Measurements from ENCODE around the gene SLC22A2.
"Not testable (repeated sequence)": the region's sequence is repeated elsewhere in the genome, so short reads cannot be mapped to it uniquely, and the experiment has no call there.

Gene SLC22A2

DNA sequence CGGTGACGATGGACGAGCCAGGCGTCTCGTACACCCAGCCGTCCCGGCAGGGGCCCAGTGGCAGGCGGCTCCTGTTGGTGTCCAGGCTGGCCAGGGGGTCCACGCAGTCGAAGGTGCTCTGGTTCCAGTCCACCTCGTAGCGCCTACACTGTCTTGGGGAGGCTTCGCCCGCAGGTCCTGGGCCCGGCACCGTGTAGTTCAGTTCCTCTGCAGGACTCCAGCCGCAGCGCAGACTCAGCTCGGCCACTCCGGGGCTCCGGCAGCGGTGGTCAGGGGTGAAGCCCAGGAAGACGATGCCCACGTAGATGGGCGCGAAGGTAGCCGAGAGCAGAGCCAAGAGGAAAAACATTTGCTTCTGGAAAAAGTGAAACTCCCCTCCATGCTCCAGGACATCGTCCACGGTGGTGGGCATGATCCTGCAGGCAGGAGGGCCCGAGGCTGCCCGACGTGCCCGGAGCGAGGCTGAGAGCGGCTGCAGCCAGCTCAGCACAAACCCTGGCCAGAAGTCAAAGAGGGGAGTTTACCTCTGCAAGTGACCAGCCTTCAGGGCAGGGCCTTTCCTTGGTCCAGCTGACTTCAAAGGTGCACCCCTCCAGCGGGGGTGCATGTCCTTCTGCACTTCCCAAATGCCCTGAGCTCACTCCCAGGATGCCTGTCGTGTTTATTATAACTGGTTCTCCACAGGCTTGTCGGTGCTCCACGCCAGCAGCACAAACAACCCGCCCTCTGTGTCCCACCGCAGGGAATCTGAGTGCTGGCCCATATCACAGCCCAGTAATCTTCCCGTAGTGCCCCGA lies at the start of gene SLC22A2:
TSS of gene SLC22A2 (minus strand) at position 476 of the 797 bp plus-strand sequence. CDS start at position 412, 64 bp downstream.
- Mint-ChIP-seq H3K4me3 (no peak within 1 kb of the TSS), H3K36me3 (no peaks in the 10 kb centered on the region), H3K27ac (no peak within 1 kb of the TSS), H3K9me3 (no peaks in the 10 kb centered on the region), H3K4me1 (no peaks in the 10 kb centered on the region)
- DNase-seq (ENCODE audit: low spot score in 2 of 2), result no peak
- no peak for ATAC-seq

DNA sequence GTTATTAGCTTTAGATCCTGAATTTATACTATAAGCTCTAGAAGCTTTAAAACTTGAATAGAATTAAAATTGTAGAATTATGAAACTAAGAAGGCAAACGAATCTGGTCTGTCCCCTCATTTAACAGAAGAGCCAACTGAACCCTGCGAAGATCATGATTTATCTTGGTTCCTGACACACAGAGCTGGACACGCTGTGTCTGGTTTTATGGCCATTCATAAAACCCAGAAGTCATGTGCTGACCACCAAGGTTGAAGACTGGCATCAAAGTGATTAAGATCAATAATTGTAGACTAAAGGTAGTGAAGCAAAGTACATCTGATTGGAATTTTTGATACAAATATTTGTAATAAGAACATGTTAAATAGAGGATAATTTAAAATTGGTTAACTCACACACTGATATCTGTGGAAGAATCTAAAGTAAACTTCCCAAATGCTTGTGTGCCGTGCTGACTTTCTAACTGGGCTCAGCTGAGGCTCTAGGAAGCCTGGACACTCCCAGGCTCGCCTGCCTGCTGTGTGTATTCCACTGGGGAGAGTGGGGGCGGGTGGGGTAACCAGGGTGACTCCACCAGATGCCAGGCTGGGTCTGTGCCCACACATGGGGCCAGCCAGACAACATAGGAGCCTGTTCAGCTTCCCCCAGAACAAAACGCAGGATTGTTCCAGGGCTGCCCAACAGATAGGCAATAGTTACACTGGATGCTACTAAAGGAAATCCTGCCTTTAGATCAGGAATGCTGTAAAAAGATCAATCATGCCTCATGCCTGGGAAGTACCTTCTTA lies 47.5 kb upstream of the SLC22A2 start:
- H3K9me3 Mint-ChIP-seq, result peaks cover 8% of the 10 kb centered on the region
- no peaks in the 10 kb centered on the region for H3K36me3 Mint-ChIP-seq
- H3K4me3 Mint-ChIP-seq, result no peak overlapping the region
- DNase-seq (ENCODE audit: low spot score in 2 of 2), result no peak
- ATAC-seq, result no peak
- H3K27ac Mint-ChIP-seq, result no peak overlapping the region
- no peaks in the 10 kb centered on the region for H3K4me1 Mint-ChIP-seq

DNA sequence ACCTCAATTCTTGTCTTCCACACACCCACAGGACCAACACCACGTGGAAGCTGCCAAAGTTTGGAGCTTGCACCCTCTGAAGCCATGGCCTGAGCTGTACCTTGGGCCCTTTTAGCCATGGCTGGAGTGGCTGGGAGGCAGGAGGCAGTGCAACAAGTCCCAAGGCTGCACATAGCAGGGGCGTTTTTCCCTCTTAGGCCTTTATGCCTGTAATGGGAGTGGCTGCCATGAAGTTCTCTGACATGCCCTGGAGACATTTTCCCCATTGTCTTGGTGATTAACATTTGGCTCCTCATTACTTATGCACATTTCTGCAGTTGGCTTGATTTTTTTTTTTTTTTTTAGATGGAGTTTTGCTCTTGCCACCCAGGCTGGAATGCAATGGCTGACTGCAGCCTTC lies 45.2 kb upstream of the SLC22A2 start:
- Mint-ChIP-seq H3K36me3 (no peaks in the 10 kb centered on the region), H3K27ac (no peak overlapping the region), H3K4me3 (no peak overlapping the region), H3K9me3 (no peaks in the 10 kb centered on the region), H3K4me1 (no peaks in the 10 kb centered on the region)
- DNase-seq (ENCODE audit: low spot score in 2 of 2), result no peak
- ATAC-seq, result no peak

DNA sequence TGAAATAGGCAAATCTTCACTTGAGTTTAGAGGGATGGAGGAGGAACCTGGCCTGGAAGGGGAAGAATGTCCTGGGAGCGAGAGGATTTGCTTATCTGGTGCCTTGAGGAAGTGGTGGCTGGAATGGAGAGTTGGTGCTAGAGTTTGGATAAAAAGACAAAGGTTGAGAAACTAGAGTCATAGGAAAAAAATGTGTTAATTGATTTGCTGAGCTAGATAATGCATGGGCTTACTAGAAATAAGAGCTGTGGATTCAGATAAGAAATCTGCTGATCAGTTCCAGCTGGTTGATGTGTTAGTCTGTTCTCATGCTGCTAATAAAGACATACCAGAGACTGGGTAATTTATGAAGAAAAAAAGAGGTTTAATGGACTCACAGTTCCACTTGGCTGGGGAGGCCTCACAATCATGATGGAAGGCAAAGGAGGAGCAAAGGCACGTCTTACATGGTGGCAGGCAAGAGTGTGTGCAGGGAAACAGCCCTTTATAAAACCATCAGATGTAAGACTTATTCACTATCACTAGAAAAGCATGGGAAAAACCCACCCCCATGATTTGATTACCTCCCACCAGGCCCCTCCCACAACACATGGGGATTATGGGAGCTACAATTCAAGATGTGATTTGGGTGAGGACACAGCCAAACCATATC lies 43.9 kb upstream of the SLC22A2 start:
- ATAC-seq; H3K9me3 Mint-ChIP-seq; H3K4me1 Mint-ChIP-seq; H3K27ac Mint-ChIP-seq; H3K36me3 Mint-ChIP-seq; H3K4me3 Mint-ChIP-seq; DNase-seq (ENCODE audit: low spot score in 2 of 2): not testable (repeated sequence)

DNA sequence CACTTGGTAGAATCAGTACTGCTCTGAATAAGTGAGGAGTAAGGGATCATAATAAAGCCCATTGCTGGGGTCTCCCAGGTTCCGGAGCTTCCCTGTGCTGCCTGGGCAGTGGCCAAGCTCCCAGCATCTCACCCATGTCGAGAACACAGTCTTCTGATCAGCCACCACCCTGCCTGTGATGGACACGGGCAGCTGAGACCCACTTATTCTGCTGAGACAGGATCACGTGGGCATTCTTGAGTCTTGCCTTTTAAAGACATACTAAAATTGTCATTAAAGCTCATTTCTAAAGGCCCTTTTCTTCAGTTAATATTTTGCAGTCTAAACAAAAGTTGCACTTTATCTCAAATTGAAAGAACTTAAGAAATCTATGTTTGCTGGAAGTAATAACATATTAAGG lies 42.7 kb upstream of the SLC22A2 start:
- ATAC-seq, result no peak
- H3K4me1 Mint-ChIP-seq, result peaks cover 6% of the 10 kb centered on the region
- H3K27ac Mint-ChIP-seq, result no peak overlapping the region
- no peaks in the 10 kb centered on the region for H3K36me3 Mint-ChIP-seq
- H3K4me3 Mint-ChIP-seq, result no peak overlapping the region
- H3K9me3 Mint-ChIP-seq, result no peaks in the 10 kb centered on the region
- no peak for DNase-seq (ENCODE audit: low spot score in 2 of 2)

DNA sequence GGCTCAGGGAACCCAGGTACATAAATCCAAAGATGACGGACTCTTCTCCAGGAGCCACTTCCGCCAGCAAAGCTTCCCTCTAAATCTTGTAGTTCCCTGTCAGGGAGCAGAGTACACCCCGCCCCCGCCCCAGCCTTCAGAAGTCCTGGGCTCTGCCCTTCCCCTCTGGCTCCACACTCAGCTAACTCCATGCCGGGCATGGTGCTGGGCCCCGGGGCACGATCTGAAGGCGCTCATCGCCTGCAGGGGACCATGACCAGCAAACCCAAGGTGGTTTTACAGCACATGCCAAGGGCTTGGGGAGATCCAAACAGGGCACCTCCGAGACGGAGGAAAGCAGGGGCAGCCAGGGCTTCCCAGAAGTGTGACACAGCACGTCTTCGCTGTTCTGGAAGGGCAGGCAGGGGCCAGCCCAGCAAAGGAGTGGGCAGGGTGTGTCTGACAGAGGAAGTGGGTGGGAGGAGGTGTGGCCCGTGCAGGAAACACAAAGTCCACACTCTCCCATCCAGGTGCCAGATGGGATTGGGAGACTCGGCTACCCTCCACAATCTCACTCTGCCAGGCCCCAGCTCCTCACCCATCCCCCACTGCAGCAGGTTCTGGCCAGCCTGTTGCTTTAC lies 41.6 kb upstream of the SLC22A2 start:
- H3K4me3 Mint-ChIP-seq, result no peak overlapping the region
- no peak overlapping the region for H3K27ac Mint-ChIP-seq
- H3K36me3 Mint-ChIP-seq, result no peaks in the 10 kb centered on the region
- DNase-seq (ENCODE audit: low spot score in 2 of 2) (no peak), ATAC-seq (peak; percentile 11)
- peaks cover 6% of the 10 kb centered on the region for H3K4me1 Mint-ChIP-seq
- no peaks in the 10 kb centered on the region for H3K9me3 Mint-ChIP-seq

DNA sequence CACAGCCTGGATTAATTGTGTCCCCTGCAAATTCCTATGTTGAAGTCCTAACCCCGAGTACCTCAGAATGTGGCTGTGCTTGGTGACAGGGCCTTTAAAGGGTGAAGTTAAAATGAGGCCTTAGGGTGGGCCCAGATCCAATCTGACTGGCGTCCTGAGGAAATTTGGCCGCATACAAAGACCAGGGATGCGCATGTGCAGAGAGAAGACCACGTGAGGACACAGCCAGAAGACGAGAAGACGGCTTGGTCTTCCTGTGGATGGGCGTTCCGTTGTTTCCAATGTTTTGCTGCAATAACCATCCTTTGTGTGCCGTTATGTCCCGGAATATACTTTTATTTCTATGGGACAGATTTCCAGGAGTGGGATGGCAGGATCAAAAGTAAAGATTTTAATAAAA lies 40.9 kb upstream of the SLC22A2 start:
- ATAC-seq (no peak), DNase-seq (ENCODE audit: low spot score in 2 of 2) (no peak)
- Mint-ChIP-seq H3K4me1 (peaks cover 6% of the 10 kb centered on the region), H3K4me3 (no peak overlapping the region), H3K36me3 (no peaks in the 10 kb centered on the region), H3K27ac (no peak overlapping the region), H3K9me3 (no peaks in the 10 kb centered on the region)

DNA sequence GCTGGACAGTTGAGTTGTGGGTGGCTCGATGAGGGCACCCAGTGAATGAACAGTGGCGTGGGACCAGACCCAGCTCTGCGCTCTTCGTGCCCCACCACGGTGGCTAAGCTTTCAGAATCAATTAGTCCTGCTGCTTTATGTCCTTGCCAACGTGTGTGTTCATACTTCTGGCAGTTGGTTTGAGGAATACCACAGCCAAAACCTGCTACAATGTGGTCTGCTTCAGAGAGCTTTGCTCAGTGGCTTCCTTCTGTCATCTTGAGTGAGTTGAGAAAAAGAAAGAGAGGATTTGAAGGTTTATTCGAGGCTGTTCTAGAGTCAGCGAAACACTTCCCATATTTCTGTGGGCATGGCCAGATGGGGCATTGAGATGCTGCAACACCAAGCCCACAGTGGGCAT lies 39.5 kb upstream of the SLC22A2 start:
- DNase-seq (ENCODE audit: low spot score in 2 of 2) (no peak), ATAC-seq (no peak)

DNA sequence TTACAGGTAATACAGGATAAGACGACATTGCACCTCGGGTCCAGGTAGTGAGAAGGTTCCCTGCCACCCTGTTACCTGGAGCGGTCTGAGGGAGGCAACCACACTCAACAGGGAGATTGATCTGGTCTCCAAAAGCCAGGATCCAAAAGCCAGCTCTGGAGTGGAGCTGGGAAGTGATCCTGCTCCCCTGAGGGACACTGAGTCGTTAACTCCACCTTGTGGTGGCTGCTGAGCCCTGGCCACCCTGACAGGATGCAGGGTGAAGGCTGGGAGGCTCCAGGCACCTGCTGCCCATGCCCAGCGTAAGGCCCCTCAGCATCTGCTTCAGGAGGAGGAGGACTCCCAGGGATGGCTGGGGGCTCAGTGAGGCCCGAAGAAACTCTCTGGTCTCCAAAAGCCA lies 38.7 kb upstream of the SLC22A2 start:
- Mint-ChIP-seq H3K4me3 (no peak overlapping the region), H3K36me3 (no peaks in the 10 kb centered on the region)
- DNase-seq (ENCODE audit: low spot score in 2 of 2), result no peak

More for the DNA sequence above, 39.5 kb upstream of the SLC22A2 start:
- peaks cover 6% of the 10 kb centered on the region for H3K4me1 Mint-ChIP-seq
- no peaks in the 10 kb centered on the region for H3K36me3 Mint-ChIP-seq
- no peak overlapping the region for H3K4me3 Mint-ChIP-seq
- H3K27ac Mint-ChIP-seq, result no peak overlapping the region
- no peaks in the 10 kb centered on the region for H3K9me3 Mint-ChIP-seq

DNA sequence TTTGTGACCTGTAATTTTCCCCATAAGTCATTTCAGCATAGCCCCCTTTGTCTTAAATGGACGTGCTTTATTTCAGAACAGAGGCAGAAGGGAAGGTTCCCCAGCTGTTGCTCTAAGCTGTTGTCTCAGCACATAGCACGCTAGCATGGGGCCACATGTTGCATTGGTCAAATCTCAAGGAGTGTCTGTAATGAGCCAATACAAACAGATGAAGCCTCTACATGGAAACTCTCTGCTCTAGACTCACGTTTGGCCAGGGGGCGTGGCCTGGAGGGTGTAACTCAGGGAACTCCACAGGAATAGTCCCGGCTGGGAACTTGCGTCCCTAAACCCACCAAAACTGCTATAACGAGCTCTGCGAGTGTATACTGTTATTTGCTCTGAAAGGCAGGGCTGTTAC lies 35.2 kb upstream of the SLC22A2 start:
- ATAC-seq (no peak), DNase-seq (ENCODE audit: low spot score in 2 of 2) (no peak)
- Mint-ChIP-seq H3K27ac (no peak overlapping the region), H3K9me3 (no peaks in the 10 kb centered on the region), H3K4me1 (peaks cover 6% of the 10 kb centered on the region), H3K4me3 (no peak overlapping the region), H3K36me3 (no peaks in the 10 kb centered on the region)

More for the DNA sequence above, 38.7 kb upstream of the SLC22A2 start:
- ATAC-seq, result peak; percentile 24
- Mint-ChIP-seq H3K27ac (no peak overlapping the region), H3K9me3 (no peaks in the 10 kb centered on the region), H3K4me1 (peaks cover 6% of the 10 kb centered on the region)

DNA sequence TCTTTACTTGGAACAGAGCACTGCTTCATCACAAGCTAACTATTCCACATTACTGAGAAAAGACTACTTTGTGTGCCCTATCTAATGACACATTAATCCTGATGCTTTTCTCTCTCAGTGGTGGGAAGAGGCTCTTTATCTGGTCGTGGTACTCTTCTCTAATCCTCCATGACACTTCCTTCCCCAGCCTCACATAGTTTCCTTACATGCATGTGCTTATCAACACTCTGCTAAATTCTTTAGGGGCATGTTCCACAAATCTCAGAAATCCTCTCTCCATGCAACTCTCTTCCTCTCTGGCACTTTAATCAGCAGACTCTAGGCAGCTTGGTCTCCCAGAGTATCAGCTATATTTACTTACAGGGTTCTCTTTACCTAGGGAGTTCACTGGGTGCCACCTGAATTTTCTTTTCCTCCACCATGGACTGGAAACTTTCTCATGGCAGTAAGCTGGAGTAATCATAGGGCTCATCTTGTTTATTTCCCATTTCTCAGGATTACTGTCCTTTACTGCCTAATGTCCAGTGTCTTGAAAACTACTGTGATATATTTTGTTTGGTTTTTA lies 27.0 kb upstream of the SLC22A2 start:
- Mint-ChIP-seq H3K9me3 (no peaks in the 10 kb centered on the region), H3K36me3 (no peaks in the 10 kb centered on the region), H3K27ac (no peak overlapping the region), H3K4me3 (no peak overlapping the region), H3K4me1 (no peaks in the 10 kb centered on the region)
- DNase-seq (ENCODE audit: low spot score in 2 of 2), result peak in 1 of 2 donors; percentile 6
- no peak for ATAC-seq

DNA sequence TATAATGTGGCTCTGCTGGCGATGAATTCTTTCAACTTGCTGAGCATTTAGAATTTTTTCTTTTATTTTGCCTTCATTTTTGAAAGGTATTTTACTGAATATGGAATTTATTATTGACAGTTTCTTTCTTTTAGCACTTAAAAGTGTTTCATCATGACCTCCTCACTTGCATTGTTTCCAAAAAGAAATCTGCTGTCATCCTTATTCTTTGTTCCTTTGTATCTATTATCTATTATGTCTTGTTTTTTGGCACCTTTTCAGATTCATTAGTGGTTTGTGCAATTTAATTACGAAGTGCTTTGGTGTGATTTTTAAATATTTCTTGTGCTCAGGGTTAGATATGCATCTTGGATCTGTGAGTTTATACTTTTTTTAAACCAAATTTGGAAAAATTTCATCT lies 26.0 kb upstream of the SLC22A2 start:
- no peak overlapping the region for H3K4me3 Mint-ChIP-seq
- H3K27ac Mint-ChIP-seq, result no peak overlapping the region
- no peaks in the 10 kb centered on the region for H3K4me1 Mint-ChIP-seq
- no peak for ATAC-seq
- no peaks in the 10 kb centered on the region for H3K9me3 Mint-ChIP-seq
- no peaks in the 10 kb centered on the region for H3K36me3 Mint-ChIP-seq
- DNase-seq (ENCODE audit: low spot score in 2 of 2), result no peak

DNA sequence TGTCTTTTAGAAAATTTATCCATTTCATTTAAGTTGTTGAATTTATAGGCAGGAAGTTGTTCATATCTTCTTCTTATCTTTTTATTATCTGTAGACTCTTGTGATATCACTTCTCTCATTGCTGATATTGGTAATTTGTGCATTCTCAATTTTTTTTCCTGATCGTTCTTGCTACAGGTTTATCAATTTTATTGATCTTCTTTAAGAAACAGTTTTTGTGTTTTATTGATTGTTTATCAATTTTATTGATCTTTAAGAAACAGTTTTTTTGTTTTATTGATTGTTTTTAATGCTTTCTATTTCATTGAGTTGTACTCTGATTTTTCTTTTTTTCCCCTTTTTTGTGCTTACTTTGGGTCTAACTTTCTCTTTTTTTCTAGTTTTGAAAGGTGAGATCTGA lies 23.8 kb upstream of the SLC22A2 start:
- no peak overlapping the region for H3K27ac Mint-ChIP-seq
- H3K36me3 Mint-ChIP-seq, result no peaks in the 10 kb centered on the region
- H3K4me1 Mint-ChIP-seq, result no peaks in the 10 kb centered on the region
- no peak for ATAC-seq
- DNase-seq (ENCODE audit: low spot score in 2 of 2), result no peak
- H3K9me3 Mint-ChIP-seq, result no peaks in the 10 kb centered on the region
- no peak overlapping the region for H3K4me3 Mint-ChIP-seq

DNA sequence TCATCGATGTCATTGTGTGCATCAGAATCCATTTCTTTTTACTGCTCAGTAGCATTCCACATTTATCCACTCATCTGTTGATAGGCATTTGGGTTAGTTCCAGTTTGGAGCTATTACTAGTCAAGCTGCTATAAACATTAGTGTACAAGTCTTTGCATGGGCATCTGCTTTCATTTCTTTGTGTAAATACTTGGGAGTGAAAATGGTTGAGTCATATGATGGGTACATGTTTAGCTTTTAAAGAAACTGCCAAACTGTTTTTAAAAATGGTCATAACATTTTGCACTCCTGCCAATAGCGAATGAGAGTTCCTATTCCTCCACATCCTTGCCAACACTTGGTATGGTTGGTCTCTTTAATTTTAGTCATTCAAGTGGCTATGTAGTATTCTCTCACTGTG lies 21.2 kb upstream of the SLC22A2 start:
- Mint-ChIP-seq H3K4me3 (no peak overlapping the region), H3K36me3 (no peaks in the 10 kb centered on the region), H3K4me1 (no peaks in the 10 kb centered on the region), H3K9me3 (no peaks in the 10 kb centered on the region), H3K27ac (no peak overlapping the region)
- no peak for ATAC-seq
- DNase-seq (ENCODE audit: low spot score in 2 of 2), result peak in 1 of 2 donors; percentile 4

DNA sequence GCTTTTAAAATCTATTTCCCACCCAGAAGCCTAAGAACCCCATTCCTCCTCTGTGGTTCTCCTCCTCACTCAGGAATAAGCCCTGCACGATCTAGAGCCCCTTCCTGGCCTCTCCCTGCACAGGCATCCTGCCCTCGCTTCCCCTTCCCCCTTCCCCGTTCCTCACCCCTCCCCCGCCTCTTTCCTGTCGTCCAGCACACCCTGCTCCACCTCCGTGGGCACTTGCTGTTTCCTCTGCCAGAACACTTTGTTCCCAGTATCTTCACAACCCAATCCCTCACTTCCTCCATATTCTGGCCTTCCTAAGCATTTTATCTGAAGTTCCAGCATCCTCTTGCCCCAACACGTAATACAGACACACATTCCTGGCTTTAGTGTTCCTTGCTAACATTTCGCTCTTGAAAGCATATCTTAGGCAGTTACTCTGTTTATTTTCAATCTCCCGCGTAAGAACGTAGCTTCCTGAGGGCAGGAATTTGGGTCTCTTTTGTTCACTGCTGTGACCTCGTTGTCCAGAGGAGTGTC lies 20.2 kb upstream of the SLC22A2 start:
- no peaks in the 10 kb centered on the region for H3K36me3 Mint-ChIP-seq
- DNase-seq (ENCODE audit: low spot score in 2 of 2), result no peak
- ATAC-seq, result no peak
- H3K4me3 Mint-ChIP-seq, result no peak overlapping the region
- H3K4me1 Mint-ChIP-seq, result no peaks in the 10 kb centered on the region
- no peak overlapping the region for H3K27ac Mint-ChIP-seq
- H3K9me3 Mint-ChIP-seq, result no peaks in the 10 kb centered on the region
